ENCODE measurements around the gene AMACR. TPM values are rescaled to one million over a fixed set of nuclear protein-coding genes. Genes with fewer than 3 reads are reported as not detected.

Gene AMACR
- polyA plus RNA-seq, 1 donor from 2014 or later: 28.5 TPM

GRCh38 chr5:33958176-33958575 lies 49.7 kb downstream of the AMACR start:
- TF ChIP-seq REST (IDR thresholded peaks at IDR 0.05; ENCODE audit: borderline replicate concordance) (no peak), MXI1 (conservative IDR thresholded peaks at IDR 0.05; ENCODE audit: poor library complexity, severe bottlenecking) (no peak), TAF1 (IDR thresholded peaks at IDR 0.05; ENCODE audit: low read depth) (no peak), EP300 (conservative IDR thresholded peaks at IDR 0.05; ENCODE audit: poor library complexity, severe bottlenecking) (no peak), EZH2 (IDR thresholded peaks at IDR 0.05; ENCODE audit: borderline replicate concordance, insufficient read depth, low read length, poor library complexity, severe bottlenecking) (no peak), POLR2AphosphoS5 (IDR thresholded peaks at IDR 0.05) (no peak), CTCF (IDR thresholded peaks at IDR 0.05; ENCODE audit: poor library complexity, severe bottlenecking) (no peak), RAD21 (conservative IDR thresholded peaks at IDR 0.05) (no peak), SMC3 (conservative IDR thresholded peaks at IDR 0.05; ENCODE audit: poor library complexity) (no peak)
- H2AFZ ChIP-seq (ENCODE audit: low read depth, low read length): no peak overlapping the region
- H3K79me2 ChIP-seq (replicated peaks; ENCODE audit: insufficient read depth, low read length): no peaks in the 10 kb centered on the region
- H3K9ac ChIP-seq (ENCODE audit: low read length): no peak overlapping the region
- no peak overlapping the region for H3K4me3 ChIP-seq (ENCODE audit: low read length)
- H3K27me3 ChIP-seq (ENCODE audit: insufficient read depth, low read depth, low read length): no peaks in the 10 kb centered on the region
- H3F3A ChIP-seq (ENCODE audit: insufficient read depth, low read length, poor library complexity, severe bottlenecking): no peaks in the 10 kb centered on the region
- no peaks in the 10 kb centered on the region for H3K9me2 ChIP-seq (ENCODE audit: insufficient read depth, low read length)
- no peak overlapping the region for H3K4me2 ChIP-seq (ENCODE audit: low read length)
- H3K27ac ChIP-seq (ENCODE audit: low read length): no peak overlapping the region
- H4K20me1 ChIP-seq (ENCODE audit: insufficient read depth): no peaks in the 10 kb centered on the region
- no peaks in the 10 kb centered on the region for H3K36me3 ChIP-seq (ENCODE audit: insufficient read depth, low read length)
- peaks cover 7% of the 10 kb centered on the region for H3K9me3 ChIP-seq (ENCODE audit: low read length)

- H3K4me2 ChIP-seq (ENCODE audit: low read length): no peak overlapping the region
Measured at GRCh38 chr5:33957577-33958150, 50.2 kb downstream of the AMACR start.

More at GRCh38 chr5:33957577-33958150, 50.2 kb downstream of the AMACR start:
- H3K36me3 ChIP-seq (ENCODE audit: insufficient read depth, low read length): no peaks in the 10 kb centered on the region
- H3K9me3 ChIP-seq (ENCODE audit: low read length): peaks cover 7% of the 10 kb centered on the region
- no peak overlapping the region for H3K27ac ChIP-seq (ENCODE audit: low read length)
- no peaks in the 10 kb centered on the region for H3K27me3 ChIP-seq (ENCODE audit: insufficient read depth, low read depth, low read length)
- H3K79me2 ChIP-seq (replicated peaks; ENCODE audit: insufficient read depth, low read length): no peaks in the 10 kb centered on the region
- no peaks in the 10 kb centered on the region for H4K20me1 ChIP-seq (ENCODE audit: insufficient read depth)
- no peak overlapping the region for H3K4me3 ChIP-seq (ENCODE audit: low read length)
- TF ChIP-seq SMC3 (conservative IDR thresholded peaks at IDR 0.05; ENCODE audit: poor library complexity) (no peak), MXI1 (conservative IDR thresholded peaks at IDR 0.05; ENCODE audit: poor library complexity, severe bottlenecking) (no peak), REST (IDR thresholded peaks at IDR 0.05; ENCODE audit: borderline replicate concordance) (no peak), EZH2 (IDR thresholded peaks at IDR 0.05; ENCODE audit: borderline replicate concordance, insufficient read depth, low read length, poor library complexity, severe bottlenecking) (no peak), EP300 (conservative IDR thresholded peaks at IDR 0.05; ENCODE audit: poor library complexity, severe bottlenecking) (no peak), POLR2AphosphoS5 (IDR thresholded peaks at IDR 0.05) (no peak), TAF1 (IDR thresholded peaks at IDR 0.05; ENCODE audit: low read depth) (no peak), RAD21 (conservative IDR thresholded peaks at IDR 0.05) (no peak), CTCF (IDR thresholded peaks at IDR 0.05; ENCODE audit: poor library complexity, severe bottlenecking) (no peak)
- no peak overlapping the region for H3K9ac ChIP-seq (ENCODE audit: low read length)
- no peaks in the 10 kb centered on the region for H3K9me2 ChIP-seq (ENCODE audit: insufficient read depth, low read length)
- no peaks in the 10 kb centered on the region for H3F3A ChIP-seq (ENCODE audit: insufficient read depth, low read length, poor library complexity, severe bottlenecking)
- H2AFZ ChIP-seq (ENCODE audit: low read depth, low read length): no peak overlapping the region
